NCI-H2081 treated with DMSO at 0.1 percent for 48 hours (cell line): Measurements from ENCODE around the gene GPR139.

Experiments used
- DNase-seq: peaks from one replicate; lab custom pipeline; 2025; lab: John Stamatoyannopoulos, UW

The GPR139 gene

GRCh38 chr16:20073203-20074098, at the start of gene GPR139:
Gene GPR139 (minus strand): TSS chr16:20073890. CDS start chr16:20073616, 274 bp downstream.
- no peak for DNase-seq

- no peak for DNase-seq
Observed at GRCh38 chr16:20122011-20122410, 48.3 kb upstream of the GPR139 start.

GRCh38 chr16:20114356-20114755, 40.7 kb upstream of the GPR139 start:
- DNase-seq, result no peak

- DNase-seq, result no peak
Observed at GRCh38 chr16:20111143-20111542, 37.5 kb upstream of the GPR139 start.

- DNase-seq, result no peak
Observed at GRCh38 chr16:20107083-20107482, 33.4 kb upstream of the GPR139 start.

- DNase-seq, result no peak
Observed at GRCh38 chr16:20104563-20105183, 31.0 kb upstream of the GPR139 start.

GRCh38 chr16:20102521-20102920, 28.8 kb upstream of the GPR139 start:
- no peak for DNase-seq

GRCh38 chr16:20102021-20102420, 28.3 kb upstream of the GPR139 start:
- DNase-seq, result no peak

GRCh38 chr16:20099375-20099774, 25.7 kb upstream of the GPR139 start:
- no peak for DNase-seq

- no peak for DNase-seq
Observed at GRCh38 chr16:20094157-20094556, 20.5 kb upstream of the GPR139 start.

GRCh38 chr16:20089246-20089965, 15.7 kb upstream of the GPR139 start:
- DNase-seq, result no peak

GRCh38 chr16:20084624-20085226, 11.0 kb upstream of the GPR139 start:
- no peak for DNase-seq

- no peak for DNase-seq
Observed at GRCh38 chr16:20079106-20079505, 5.4 kb upstream of the GPR139 start.

GRCh38 chr16:20075243-20075642, 1.6 kb upstream of the GPR139 start:
- DNase-seq, result no peak

GRCh38 chr16:20074099-20074991, 655 bp upstream of the GPR139 start:
- no peak for DNase-seq

GRCh38 chr16:20072874-20073202, 852 bp downstream of the GPR139 start:
- DNase-seq, result no peak

GRCh38 chr16:20072146-20072873, 1.4 kb downstream of the GPR139 start:
- DNase-seq, result no peak

GRCh38 chr16:20064931-20065330, 8.8 kb downstream of the GPR139 start:
- no peak for DNase-seq

- no peak for DNase-seq
Observed at GRCh38 chr16:20064520-20064919, 9.2 kb downstream of the GPR139 start.

- no peak for DNase-seq
Observed at GRCh38 chr16:20061132-20061531, 12.6 kb downstream of the GPR139 start.

- DNase-seq, result no peak
Observed at GRCh38 chr16:20056436-20056835, 17.3 kb downstream of the GPR139 start.
